Fibroblast of lung (primary cell): ENCODE results near the gene ACY1.

Experiments used
- CTCF ChIP-seq, 2 donors: IDR thresholded peaks in 1 of 2; conservative IDR thresholded peaks in 1 of 2; 1 replicate in 1 of 2; 2 replicates in 1 of 2; pipeline ENCODE4 v1.5.1; 2011 to 2012; ENCODE audit warnings: low read length in 2 of 2, control low read depth in 1 of 2, inconsistent platforms in 1 of 2, low read depth in 1 of 2, mild to moderate bottlenecking in 1 of 2
- EZH2 ChIP-seq: IDR thresholded peaks from 2 replicates; pipeline ENCODE4 v1.5.1; 2012; ENCODE audit warnings: low read length, control low read depth, mild to moderate bottlenecking; ENCODE audit errors: missing control alignments

- TF ChIP-seq CTCF (conservative IDR thresholded peaks at IDR 0.05 in 1 of 2, IDR thresholded peaks at IDR 0.05 in 1 of 2; ENCODE audit: low read depth in 1 of 2, low read length in 2 of 2) (no peak), EZH2 (no peak)
These were observed 34.3 kb downstream of the ACY1 start for GRCh38 chr3:52017586-52017985.
